ENCODE results near the gene KCNK5.

The KCNK5 gene

DNA sequence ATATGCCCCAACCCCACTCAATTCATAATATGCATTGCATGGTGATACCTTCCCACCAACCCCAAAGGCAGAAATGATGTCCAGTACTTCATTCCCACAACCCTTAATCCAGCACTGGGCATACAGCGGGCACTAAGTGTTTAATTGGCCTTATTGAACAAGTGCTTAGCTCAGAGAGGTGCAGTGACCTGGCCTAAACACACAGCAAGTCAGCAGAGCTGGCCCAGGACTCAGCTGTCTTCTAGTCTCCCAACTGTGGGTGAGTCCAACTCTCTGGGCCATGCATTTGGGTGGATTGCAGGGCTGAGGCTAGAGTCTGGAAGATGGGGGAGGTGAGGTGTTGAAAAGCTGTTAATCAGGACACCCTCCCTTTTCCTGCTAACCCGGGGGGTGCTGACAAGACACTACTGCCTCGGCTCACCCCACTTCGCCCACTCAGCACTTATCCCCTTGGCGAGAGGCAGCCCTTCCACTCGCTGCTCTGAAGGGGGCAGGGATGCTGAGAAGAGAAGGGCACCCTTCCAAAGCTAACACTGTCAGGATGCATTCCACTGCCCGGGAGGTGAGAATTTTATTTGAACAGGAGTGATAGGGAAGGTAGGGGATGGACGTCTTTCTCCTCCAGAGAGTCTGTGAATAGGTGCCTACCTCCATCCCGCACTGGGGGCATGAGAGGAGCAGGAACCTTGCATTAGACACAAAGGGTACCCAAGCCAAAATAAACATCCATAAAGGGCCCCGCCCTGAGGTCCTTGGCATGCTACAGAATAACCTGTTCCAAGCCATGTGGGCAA lies 14.2 kb downstream of the KCNK5 start:
- DNase-seq = no peak

- no peak for DNase-seq
Observed at GRCh38 chr6:39214120-39214813, 15.0 kb downstream of the KCNK5 start.

DNA sequence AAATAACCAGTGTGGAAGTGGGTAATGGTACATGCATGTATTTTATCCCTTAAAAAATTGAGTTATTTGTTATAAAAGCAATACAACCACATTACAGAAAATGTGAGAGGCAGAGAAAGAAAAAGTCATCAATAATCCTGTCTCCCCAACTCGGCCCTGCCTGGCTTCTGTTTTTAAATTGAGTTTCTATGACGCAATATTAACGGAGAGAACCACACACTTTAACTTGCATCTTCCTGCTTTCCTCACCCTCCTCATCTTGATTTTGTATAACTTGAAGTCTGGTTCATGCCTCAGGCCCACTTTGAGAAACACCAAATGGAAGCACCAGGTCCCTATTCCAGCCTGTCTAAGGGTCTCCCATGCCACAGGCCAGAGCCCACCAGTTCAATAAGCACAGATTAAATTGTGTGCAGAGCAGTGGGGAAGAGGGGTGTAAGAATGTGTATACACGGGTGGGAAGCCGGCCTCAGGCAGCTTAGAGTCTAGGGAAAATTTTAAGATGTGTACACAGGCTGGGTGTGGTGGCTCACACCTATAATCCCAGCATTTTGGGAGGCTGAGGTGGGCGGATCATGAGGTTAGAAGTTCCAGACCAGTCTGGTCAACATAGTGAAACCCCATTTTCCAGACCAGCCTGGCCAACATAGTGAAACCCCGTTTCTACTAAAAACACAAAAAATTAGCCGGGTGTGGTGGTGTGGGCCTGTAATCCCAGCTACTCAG lies 15.9 kb downstream of the KCNK5 start:
- no peak for DNase-seq

DNA sequence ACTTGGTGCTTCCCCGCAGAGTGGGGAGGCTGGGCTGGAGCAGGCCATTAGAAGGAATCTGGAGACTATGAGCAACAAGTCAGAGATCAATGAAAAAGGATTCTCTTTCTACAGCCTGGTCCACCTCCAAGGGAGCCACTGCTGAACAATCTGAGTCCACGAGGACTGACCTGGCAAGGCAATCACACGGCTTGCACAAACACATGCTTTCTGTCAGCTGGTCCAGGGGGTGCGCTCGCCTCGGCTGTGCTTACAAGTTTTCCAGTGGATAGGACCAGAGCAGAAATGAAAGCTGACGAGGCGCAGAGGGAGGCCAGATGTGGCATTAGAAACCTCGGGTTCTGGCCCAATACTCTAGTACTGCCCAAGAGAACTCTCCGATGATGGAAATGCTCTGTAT lies 18.1 kb downstream of the KCNK5 start:
- no peak for DNase-seq

- DNase-seq = no peak
Observed at GRCh38 chr6:39210450-39210849, 18.8 kb downstream of the KCNK5 start.

DNA sequence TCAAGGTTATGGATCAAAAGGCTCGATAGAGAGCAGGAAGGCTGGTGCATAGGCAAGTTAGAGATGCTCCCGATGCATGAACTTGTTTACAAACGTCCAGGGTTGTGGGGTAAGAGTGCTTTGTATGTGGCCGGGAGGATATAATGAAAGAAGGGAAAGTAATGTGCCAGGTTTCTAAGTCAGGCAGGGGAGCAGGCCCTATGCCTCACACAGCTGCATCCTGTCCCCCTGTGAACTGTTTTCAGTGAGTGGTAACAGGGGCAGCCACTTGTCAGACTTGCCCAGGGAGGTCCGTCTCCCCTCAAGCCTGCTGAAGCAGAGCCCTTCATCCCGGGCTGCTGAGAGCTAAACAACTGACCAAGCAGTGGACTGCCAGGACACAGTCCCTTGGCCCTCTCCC lies 19.4 kb downstream of the KCNK5 start:
- no peak for DNase-seq

- DNase-seq = no peak
Observed at GRCh38 chr6:39209360-39209811, 19.9 kb downstream of the KCNK5 start.

DNA sequence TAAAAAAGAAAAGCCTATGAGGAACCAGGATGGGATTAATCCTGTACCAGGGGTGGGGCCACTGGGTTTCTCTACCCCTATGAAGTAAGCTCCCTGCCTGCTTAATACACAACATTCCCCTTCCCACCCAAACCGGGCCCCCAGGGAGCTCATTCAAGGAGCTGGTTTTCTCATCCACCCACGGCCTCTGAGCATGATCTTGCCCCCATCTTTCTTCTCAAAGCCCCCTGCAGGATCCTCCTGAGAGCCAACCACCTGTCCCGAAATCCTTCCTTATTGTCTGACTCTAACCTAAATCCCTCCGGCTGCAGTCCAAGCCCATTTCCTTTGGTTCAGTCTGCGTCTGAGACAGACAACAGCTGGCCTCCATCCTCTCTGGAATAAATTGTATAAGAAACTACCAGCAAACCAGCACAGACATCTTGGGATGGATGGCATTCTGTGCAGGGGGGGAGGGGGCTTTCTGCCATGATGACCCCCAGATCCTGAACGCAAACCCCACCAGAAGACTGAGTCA lies 21.0 kb downstream of the KCNK5 start:
- DNase-seq = no peak

GRCh38 chr6:39207416-39208222 lies 21.7 kb downstream of the KCNK5 start:
- DNase-seq = no peak

GRCh38 chr6:39206250-39206721 lies 23.0 kb downstream of the KCNK5 start:
- no peak for DNase-seq

- no peak for DNase-seq
Observed at GRCh38 chr6:39204646-39205244, 24.5 kb downstream of the KCNK5 start.

- DNase-seq = no peak
Observed at GRCh38 chr6:39204160-39204495, 25.1 kb downstream of the KCNK5 start.

DNA sequence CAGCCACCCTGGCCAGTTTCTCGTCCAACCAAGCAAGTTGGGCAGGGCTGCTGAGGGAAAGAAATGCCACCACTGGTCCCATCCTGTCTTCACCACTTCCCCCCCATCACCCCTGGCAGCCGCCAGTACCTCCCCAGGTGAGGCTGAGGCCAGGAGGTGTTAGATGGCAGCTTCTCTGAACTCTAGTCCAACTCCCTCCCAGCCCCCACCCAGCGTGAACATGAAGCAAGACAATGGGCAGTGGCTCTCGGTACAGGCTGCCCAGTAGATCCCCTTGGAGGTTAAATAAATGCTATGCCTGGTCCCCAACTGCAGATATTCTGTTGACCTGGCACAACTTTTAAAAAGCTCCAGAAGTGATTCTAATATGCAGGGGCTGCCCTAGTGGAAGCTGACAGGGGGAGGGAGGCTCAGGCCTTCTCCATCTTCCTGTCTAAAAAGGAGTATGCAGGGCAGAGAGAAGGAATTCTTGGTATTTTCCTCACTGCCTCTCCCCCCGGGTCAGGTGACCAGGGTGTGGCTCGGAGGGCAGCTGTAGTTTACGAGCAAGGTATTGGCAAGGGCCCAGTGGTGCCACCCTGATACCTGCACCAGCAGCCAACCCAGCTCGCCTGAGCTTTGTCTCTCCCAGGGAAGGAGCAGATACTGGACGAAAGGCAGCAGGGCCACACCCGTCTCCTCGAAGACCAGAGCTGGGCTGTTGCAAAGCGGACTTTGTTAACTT lies 25.7 kb downstream of the KCNK5 start:
- DNase-seq = no peak

DNA sequence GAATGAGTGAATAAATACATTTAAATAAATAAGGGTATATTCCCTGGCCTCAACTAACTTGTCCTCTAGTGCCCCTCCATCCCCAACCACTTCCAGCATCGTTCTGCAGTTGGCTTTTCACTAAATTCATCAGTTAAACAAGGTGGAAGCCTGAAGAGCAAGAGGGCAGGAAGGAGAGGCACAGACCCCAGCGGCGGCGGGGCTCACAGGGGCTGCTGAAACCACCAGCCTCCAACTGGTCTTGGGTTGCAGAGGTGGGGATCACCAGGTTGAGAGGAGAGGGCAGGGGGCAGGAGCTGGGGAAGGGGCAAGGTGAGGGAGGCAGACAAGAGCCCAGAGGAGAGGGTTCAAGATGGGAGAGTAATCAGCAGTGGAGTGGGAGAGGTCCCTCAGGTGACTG lies 27.1 kb downstream of the KCNK5 start:
- DNase-seq = no peak

GRCh38 chr6:39200498-39201020 lies 28.7 kb downstream of the KCNK5 start:
- DNase-seq = no peak

GRCh38 chr6:39199976-39200375 lies 29.3 kb downstream of the KCNK5 start:
- no peak for DNase-seq

DNA sequence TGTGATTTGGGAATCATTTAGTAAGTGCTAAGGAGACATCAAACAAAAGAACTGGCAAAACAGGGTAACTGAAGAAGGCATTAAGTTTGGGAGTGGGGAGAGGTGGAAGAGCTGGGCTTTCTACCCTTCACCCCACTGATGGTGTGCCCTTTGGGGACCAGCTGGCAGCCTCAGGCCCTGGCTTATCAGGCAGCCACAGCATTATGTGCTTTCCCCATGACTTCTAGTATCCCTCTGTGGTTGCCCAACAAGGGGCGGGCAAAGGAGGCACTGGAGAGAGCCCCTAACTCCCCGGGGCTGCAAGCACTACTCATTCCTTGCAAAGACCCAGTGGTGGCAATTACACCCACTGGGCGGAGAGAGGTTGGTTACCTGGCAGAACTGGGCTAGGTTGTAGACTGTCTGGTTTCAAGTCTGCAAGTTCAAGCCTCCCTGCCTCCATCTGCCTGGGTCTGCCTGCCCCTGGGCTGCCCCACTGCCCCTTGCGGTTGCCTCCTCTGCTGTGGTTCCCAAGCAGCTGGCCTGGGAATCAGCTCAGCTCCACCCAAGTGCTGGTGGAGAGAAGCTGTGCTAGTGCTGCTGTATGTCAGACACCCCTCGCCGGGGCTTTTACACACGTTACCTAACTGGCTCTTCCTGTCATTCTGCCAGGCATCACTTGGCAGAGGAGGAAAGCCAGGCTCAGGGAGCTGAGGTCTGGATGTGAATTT lies 29.9 kb downstream of the KCNK5 start:
- DNase-seq = no peak

DNA sequence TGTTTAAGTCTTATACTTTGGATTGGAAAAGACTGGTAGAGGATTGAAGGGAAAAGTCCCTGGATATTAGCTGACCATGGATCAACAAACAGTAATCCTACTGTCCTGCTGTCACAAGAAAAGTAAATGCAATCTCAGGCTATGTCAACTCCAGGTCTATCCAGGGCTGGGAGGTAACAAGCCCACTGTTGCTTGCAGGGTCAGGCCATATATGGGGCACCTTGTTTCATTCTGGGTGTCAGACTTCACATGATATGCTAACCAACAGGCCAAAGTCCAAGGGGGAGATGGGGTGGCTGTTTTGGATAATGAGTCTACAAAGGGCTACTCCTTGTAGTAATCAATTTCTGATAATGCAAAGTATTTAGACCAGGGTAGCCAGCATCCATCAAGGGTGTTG lies 30.7 kb downstream of the KCNK5 start:
- DNase-seq = no peak

- no peak for DNase-seq
Observed at GRCh38 chr6:39197922-39198500, 31.3 kb downstream of the KCNK5 start.

GRCh38 chr6:39197521-39197920 lies 31.8 kb downstream of the KCNK5 start:
- DNase-seq = no peak

All from activated T-cell treated with anti-CD3 and anti-CD28 coated beads, Interleukin-2, amount 50 U/mL, for 1 hour (primary cell).